KG1 (cell line): ENCODE data around the gene NDE1.
"Not testable (repeated sequence)": the region's sequence is repeated elsewhere in the genome, so short reads cannot be mapped to it uniquely, and the experiment has no call there.

ENCODE experiments used
- DNase-seq: peaks from one replicate; lab custom pipeline; 2025; lab: John Stamatoyannopoulos, UW

NDE1 gene

DNA sequence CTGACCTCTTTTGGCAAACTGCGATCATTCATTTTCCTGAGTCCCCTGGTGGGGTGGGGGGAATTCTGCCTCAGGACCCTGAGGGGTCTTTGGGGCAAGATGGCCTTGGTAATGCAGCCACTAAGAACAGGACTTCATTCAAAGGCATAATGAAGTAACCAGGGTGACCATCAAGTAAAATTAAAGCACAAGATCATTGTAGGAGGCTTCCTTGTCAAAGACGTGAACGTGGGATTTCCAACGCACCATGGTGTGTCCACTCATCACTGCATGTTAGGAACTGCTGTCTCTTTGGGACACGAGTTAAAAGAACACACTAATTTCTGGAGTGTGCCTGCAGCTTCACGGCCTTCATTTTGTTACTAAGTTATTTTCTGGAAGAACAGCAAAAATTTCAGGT is 51.3 kb downstream of the NDE1 start:
- DNase-seq, result no peak

GRCh38 chr16:15701975-15702970 is 52.2 kb downstream of the NDE1 start:
- no peak for DNase-seq

- no peak for DNase-seq
Observed at GRCh38 chr16:15703029-15703736, 53.1 kb downstream of the NDE1 start.

DNA sequence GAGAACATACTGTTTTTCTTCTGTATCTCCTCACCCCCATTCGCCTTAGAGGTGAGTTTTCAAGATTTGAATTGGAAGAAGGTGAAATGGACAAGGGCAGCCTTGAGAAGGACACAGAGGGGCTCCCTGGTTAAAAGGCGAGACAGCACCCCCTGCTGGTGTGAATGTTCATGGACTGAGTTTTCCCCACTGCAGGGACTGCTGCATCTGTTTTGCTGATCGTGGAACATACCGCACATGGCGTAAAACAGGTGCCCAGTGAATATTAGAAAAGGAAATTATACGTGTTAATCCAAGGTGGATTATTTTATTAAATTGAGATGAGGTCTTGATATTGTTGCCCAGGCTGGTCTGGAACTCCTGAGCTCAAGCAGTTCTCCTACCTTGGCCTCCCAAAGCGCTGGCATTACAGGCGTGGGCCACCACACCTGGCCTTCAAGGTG is 54.5 kb downstream of the NDE1 start:
- DNase-seq, result peak; percentile 53

DNA sequence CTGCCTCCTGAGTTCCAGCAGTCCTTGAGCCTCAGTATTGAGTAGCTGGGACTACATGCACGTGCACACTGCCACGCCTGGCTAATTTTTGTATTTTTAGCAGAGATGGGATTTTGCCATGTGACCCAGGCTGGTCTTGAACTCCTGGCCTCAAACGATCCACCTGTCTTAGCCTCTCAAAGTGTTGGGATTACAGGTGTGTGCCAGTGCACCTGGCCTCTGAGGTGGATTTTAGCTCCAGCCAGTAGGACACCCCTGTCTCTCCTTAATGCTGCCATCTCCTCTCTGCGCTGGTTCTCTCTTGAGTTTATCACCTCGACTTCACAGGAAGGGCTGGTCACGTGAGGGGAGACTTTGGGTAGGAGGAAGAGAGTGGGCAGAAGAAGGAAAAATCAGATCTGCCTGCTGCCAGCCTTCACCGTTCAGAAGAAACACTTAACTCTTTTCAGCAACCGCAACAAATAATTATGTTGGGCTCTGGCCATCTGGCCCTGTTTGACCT is 55.1 kb downstream of the NDE1 start:
- no peak for DNase-seq

DNA sequence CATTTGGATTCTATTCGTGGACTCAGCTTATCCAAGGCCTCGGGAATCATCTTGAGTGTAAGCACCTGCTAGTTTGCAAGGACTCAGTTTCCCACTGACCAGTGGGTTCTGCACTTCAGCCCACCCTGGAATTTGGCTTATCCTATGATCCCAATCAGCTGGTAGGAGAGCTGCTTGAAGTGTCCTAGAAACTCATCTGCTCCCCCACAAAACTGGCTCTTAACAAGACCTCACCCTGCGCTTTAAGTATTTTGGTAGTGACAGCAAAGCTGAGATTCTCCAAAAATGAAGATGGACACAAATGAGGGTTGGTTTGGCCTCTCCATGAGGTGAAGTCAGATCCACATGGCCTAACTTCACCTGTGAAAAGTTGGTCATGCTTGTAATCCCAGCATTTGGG is 57.3 kb downstream of the NDE1 start:
- no peak for DNase-seq

- DNase-seq, result no peak
Observed at GRCh38 chr16:15708096-15708495, 58.1 kb downstream of the NDE1 start.

GRCh38 chr16:15708997-15709396 is 59.0 kb downstream of the NDE1 start:
- DNase-seq, result no peak

DNA sequence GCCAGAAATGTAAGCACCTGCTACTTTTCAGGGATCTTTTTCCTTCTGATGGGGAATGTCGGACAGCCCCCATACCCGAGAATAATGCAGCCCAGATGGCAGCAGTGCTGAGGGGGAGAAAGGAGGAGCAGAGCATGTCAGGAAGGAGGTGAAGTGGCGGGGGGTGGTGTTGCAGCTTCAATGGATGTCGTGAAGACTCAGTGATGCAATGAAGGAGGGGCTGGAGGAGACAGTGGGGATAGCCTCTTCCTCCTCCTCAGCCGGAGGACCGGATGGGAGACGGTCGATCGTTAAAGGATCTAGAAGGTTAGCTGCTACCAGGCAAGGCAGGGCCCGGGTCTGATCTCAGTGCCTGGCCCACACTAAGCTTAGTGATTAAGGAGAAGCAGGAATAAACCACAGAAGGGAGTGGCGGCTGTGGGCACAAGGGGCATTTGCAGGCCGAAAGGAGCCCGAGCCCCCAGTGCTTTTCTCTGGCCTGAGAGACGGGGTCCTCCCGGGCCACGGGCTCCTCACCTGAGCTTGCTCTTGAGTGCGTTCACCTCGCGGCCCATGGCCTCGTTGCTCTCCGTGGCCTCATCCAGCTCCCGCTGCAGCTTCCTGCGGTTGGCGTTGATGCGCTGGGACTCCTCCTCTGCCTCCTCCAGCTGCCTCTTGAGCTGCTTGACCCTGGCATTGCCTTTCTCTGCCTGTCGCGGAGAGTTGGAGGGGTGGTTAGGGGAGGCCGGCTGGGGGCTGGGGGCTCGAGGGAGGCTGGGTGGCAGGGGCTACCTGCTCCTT is 64.5 kb downstream of the NDE1 start:
- no peak for DNase-seq

- no peak for DNase-seq
Observed at GRCh38 chr16:15715221-15715620, 65.2 kb downstream of the NDE1 start.

DNA sequence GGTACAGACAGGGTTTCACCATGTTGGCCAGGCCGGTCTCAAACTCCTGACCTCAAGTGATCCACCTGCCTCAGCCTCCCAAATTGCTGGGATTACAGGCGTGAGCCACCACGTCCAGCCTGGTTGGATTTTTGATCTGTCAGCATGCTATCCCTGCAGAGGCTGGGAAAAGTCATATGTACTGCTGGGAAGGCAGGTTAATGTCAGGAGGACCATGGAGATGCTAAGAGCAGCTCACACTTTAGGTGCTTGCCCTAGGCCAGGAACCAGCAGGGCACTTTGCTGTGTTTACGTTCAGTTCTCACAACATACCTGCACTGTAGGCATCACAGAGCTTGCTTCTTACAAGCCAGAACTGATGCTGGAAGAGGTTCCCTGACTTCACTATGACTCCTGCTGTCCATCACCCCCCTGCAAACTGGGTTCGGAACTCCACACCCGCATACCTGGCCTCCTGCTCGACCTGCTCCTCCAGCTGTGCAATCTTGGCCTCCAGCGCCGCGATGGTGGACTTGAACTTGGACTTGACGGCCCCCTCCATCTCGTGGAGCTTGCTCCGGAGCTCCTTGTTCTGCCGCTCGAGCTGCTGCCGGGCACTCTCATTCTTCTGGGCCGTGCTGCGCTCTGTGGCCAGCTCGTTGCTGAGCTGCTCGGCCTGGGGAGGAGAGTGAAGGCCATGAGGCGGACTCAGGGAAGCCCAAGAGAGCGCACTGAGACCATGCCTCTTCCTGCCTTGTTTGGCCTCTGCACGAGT is 66.8 kb downstream of the NDE1 start:
- no peak for DNase-seq

DNA sequence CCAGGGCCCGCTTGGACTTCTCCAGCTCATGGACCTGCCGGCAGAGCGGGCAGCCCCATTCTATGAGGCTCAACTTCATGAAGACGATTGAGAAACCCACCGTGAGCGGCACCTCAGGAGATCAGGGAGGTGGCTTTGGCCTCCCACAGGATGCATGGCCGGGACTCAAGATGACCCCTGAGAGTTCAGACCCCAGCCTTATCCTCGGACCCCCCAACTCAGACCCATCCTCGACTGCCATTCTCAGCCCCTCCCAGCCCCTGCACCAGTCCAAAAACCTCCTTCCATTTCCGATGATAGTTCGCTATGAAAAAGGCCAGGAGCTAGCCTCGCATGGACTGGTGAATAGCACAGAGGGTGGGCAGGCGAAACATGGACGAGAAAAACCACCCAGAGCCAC is 71.0 kb downstream of the NDE1 start:
- DNase-seq, result no peak

GRCh38 chr16:15723808-15724207 is 73.8 kb downstream of the NDE1 start:
- no peak for DNase-seq

DNA sequence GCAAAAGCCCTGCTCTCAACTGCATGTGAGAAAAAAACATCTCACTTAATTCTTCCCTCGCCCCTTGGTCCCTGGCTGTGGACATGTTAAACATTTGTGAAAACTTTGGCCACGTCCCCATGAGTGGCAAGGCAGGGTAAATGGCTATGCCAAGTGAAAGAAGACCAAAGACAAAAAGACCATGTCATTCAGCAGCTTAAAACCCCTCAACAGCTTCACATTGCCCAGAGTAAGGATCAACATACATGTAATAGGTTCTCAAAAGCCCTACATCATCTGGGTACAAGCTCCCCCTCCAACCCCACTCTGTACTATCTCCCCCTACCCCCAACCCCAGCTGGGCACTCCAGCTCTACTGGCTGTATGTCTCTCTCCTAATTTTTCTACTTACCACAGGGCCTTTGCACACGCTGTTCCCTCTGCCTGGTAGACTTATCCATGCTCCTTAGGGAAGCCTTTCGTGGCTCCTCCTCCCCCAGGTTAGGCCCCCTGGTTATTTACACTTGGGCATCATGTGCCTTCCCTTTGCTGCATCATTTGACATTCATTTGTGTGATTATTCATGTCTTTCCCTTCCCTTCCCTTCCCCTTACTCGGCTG is 75.7 kb downstream of the NDE1 start:
- DNase-seq, result no peak

GRCh38 chr16:15726715-15727114 is 76.7 kb downstream of the NDE1 start:
- no peak for DNase-seq

GRCh38 chr16:15727697-15728096 is 77.7 kb downstream of the NDE1 start:
- DNase-seq, result not testable (repeated sequence)

DNA sequence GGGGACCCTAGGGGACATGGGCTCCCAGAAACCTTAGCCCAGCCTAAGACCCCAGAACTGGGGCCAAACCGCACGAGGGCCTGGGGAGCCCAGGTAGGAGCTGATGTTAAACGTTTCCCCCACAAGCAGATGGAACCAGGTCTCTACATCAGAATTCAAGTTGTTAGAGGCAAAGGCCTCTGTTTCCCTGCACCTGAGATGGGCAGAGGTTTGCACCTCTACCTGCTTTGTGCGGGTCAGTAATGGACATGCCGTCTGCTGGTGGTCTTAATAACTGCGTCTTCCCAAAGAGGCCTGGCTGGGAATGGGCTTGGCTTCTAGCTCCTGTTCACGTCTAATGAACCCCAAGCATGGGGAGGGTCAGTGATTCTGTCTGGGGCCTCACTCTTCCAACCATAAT is 79.1 kb downstream of the NDE1 start:
- no peak for DNase-seq

GRCh38 chr16:15732416-15732815 is 82.4 kb downstream of the NDE1 start:
- DNase-seq, result no peak

GRCh38 chr16:15735610-15736009 is 85.6 kb downstream of the NDE1 start:
- DNase-seq, result no peak

GRCh38 chr16:15736529-15736928 is 86.5 kb downstream of the NDE1 start:
- DNase-seq, result no peak

- DNase-seq, result no peak
Observed at GRCh38 chr16:15737140-15737644, 87.1 kb downstream of the NDE1 start.
